ENCODE measurements around the gene PRCP.

GRCh38 chr11:82929121-82929520 is 28.9 kb upstream of the PRCP start:
- no peak for TF ChIP-seq CTCF (IDR thresholded peaks at IDR 0.05)
- no peak for TF ChIP-seq POLR2A (IDR thresholded peaks at IDR 0.05)

All from Peyer's patch (tissue), 4 donors.